ENCODE results near the gene ADAM23.

The ADAM23 gene

DNA sequence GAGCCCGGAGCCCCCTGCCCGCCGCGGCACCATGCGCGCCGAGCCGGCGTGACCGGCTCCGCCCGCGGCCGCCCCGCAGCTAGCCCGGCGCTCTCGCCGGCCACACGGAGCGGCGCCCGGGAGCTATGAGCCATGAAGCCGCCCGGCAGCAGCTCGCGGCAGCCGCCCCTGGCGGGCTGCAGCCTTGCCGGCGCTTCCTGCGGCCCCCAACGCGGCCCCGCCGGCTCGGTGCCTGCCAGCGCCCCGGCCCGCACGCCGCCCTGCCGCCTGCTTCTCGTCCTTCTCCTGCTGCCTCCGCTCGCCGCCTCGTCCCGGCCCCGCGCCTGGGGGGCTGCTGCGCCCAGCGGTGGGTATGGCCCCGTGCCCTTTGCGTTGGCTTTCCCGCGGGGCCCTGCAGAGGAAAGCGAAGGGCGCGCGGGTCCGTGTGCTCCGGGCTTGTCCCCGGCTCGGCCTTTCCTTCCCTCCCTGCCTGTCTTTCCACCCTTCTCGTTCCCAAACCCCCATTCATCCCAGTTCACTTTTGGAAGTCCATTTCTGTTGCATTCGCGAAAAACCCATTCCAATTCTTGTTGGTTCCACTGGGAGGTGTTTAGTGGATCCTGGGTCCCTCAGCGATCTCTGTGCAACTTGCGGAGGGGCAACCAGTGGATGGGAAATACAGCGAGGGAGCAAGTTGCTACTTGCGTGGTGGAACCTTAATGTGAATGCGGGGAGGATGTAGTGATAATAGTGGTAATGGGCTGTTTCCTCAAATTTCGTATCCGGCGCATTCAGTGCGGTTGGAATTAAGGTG is 599 bp downstream of the ADAM23 start:
- no peak for DNase-seq

DNA sequence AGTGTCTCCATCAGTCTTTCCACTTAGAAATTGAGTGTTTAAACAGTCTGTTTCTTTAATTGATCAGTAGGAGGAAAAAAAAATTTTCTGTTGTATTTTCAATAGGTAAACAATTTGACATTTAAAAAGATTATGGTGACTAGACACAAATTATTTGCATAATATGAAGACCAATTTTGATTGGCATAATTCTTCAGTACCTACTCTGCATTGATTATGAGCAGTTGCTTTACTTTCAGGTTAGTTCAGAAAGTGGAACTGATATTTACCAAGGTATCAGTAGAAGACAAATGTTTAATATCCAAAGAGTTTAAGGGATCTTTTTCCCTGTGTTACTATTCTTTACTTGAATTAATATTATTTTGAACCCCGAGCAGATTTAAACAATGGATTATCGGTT is 2.6 kb downstream of the ADAM23 start:
- DNase-seq: no peak

DNA sequence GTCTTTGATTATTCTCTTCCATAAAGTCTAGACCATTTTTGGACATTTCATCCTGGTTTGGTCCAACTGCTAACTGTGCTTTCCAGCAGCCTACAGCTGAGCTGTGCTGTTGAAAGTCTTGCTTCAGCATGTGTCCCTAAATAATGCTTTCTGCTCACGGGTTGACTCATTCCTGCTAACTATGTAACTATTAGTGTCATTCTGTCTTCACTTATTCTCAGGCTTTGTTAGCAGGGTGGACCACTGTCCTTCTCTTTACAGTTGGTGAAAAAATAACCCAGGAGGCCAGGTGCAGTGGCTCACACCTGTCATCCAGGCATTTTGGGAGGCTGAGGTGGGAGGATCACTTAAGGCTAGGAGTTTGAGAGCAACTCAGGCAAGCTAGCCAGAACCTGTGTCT is 8.9 kb downstream of the ADAM23 start:
- DNase-seq: no peak

DNA sequence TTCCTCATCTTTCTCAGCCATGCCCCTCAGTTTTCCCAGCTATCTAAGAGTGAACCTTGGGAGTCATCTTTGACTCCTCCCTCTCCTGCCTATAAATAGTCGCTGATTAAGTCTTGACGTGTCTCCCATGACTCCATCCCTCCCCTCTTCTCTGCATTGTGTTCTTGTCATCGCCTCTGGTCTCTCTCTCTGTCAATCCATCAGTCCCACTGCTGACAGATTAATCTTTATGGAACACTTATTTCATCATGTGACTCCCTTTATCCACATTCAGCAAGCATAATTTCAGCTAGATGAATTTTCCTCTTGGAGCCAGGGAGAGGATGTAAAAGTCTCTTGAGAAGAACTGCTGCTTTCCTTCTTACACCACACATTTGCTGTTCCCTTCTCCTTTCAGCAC is 9.4 kb downstream of the ADAM23 start:
- no peak for DNase-seq

GRCh38 chr2:206456078-206456754 is 12.9 kb downstream of the ADAM23 start:
- no peak for DNase-seq

DNA sequence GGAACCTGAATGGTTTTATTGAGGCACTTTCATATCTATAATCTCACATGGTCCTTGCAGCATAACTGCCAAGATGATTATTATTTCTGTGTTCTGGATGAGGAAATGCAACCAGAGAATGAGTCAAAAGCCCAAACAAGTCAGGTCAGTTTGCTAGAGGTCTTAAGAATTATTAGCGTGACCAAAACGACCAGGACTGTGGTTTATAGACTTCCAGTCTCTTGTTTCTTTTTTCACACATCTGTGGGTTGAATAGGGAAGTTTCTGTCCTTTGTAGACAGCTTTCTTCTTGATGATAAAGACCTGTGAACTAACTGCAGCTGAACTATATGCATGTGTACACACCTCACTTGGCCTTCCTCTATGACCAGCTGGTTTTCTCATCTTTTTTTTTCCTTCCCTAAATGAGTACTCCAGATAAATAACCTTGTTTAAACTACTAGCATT is 13.9 kb downstream of the ADAM23 start:
- no peak for DNase-seq

DNA sequence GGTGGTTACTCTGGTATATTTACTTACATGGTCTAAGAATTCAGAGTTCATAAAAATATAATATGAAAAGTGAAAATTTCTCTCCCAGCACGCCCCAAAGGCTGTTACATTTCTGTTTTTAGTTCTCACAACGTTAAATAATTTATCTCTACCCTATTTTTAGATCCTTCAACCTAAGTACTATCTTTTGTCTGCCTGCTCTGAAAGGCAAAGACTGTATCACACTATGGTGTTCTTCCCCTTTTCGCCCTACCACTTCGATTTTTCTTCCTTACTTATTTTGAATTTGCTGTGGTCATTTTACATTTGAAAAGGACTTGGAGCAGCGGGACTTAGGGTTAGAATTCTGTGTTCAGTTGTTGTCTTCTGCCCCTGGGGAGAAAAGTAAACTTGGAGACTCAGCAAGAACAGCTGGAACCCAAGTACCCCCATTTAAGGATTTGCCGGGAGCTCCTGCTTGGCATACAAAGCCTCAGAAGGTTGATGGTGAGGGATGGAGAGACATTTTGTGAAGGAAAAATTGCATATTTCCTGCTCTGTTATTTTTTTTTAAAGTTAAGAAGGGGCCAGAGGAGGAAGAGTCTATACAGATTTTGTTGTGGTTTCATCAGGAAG is 19.0 kb downstream of the ADAM23 start:
- DNase-seq: no peak

DNA sequence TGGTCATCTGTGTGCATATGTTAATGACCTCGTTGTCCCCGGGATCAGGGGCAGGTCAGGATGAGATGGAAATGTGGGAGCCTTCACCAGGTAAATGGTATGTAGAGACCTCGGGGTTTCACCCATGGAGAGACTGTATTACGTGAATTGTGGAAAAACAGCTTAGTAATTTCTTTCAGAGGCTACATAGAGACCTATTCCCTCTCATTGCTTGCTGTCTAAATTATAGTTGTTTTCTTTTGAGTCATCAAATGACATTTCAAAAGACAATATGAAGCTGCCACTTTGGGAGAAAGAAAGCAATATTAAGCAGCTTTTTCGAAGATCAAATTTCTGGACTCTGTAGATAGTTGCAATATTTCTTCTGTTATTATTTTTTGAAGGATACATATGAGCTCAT is 20.4 kb downstream of the ADAM23 start:
- DNase-seq: no peak

- DNase-seq: no peak
Observed at GRCh38 chr2:206464597-206464996, 21.3 kb downstream of the ADAM23 start.

DNA sequence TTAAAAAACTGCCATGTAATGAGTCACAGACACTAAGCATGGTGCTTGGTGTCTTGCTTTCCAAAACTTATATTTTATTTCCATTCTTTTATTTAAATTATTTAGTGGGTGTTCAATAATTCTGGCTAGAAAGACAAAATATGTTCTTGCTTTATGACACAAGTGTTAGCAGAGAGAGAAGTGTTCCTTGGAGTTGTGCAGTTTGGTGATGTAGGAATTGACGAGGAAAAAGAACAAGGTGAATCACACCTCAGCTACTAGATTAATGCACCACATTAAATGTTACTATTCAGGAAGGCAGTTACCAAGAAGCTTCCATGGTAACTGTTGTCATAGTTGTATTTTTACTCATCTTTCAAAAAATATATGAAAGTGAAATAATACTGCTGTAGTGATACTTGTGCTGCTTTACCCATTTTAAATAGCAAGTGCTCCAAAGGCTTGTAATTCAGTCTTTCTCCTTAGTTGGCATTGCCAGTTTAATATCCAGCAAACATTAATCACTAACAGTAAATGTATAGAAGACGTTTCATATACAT is 28.3 kb downstream of the ADAM23 start:
- no peak for DNase-seq

DNA sequence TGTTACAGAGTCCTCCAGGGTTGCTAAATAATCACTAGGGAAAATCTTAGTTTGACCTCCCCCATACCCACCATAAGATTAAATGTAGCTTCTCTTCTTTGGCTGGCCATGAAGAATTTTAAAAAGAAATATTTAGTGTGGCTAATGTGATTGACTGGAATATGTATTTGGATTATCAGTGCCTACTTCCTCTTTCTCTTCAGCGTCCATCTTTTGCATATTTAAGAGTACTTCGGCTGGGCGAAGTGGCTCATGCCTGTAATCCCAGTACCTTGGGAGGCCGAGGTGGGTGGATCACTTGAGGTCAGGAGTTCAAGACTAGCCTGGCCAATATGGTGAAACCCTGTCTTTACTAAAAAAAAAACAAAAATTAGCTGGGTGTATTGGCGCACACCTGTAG is 28.8 kb downstream of the ADAM23 start:
- no peak for DNase-seq

DNA sequence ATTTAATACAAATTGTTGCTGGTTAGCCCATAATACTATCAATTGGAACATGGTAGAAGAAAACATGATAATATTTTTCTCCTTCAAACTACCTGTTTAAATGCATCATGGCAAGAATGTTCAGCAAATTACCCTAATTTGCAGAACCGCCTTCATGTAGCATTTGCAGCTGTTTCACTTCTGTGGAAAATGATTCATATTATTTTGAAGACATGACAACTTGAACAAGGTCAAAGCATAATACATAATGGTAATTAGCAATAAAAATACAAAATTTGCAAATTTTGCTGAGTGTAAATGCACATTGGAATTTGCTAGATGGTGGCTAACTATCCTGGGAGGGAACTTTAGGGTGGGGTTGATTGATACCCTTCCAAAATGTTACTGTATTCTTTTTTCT is 30.8 kb downstream of the ADAM23 start:
- no peak for DNase-seq

DNA sequence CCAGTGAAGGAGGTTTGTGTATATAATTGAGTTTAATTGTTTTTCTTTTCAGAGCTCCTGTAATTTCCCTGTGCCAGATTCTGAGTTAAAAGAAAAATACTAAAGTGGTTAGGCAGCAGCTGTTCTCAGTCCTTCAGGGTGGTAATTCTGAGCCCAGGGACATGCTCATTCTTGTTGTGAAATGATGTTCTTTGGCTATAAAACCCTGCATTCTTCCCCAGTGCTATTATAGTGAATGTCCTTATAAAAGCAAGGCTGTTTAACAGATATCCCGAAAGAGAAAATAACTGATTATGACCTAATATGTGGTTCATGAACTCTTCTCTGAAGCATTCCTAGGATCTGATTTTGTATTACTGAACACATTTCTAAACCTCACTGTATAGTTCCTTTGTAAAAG is 34.0 kb downstream of the ADAM23 start:
- no peak for DNase-seq

GRCh38 chr2:206478340-206478739 is 35.0 kb downstream of the ADAM23 start:
- no peak for DNase-seq

GRCh38 chr2:206480161-206480560 is 36.8 kb downstream of the ADAM23 start:
- DNase-seq: no peak

- no peak for DNase-seq
Observed at GRCh38 chr2:206480620-206481019, 37.3 kb downstream of the ADAM23 start.

- DNase-seq: no peak
Observed at GRCh38 chr2:206481056-206481455, 37.7 kb downstream of the ADAM23 start.

DNA sequence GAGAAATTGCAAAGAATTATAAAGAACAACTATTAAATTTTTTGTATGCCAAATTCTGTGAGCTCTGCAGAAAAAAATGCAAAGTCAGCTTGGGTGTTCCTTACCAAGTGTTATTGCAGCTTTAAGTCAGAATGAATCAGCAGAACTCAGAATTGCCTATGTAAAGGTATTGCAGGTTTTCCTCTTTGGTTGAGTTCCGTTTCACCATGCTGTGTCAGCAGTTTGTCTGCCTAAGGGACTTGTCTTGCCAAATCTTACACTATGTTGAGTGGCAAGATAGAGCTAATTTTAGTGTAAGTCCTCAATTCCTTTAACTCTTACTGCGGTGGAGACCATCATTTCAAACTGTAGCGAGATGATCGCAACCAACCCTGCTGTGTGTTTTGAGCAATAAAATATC is 38.8 kb downstream of the ADAM23 start:
- no peak for DNase-seq

- no peak for DNase-seq
Observed at GRCh38 chr2:206482633-206483032, 39.3 kb downstream of the ADAM23 start.

- DNase-seq: no peak
Observed at GRCh38 chr2:206488053-206488452, 44.7 kb downstream of the ADAM23 start.

GRCh38 chr2:206488623-206489022 is 45.3 kb downstream of the ADAM23 start:
- DNase-seq: no peak

DNA sequence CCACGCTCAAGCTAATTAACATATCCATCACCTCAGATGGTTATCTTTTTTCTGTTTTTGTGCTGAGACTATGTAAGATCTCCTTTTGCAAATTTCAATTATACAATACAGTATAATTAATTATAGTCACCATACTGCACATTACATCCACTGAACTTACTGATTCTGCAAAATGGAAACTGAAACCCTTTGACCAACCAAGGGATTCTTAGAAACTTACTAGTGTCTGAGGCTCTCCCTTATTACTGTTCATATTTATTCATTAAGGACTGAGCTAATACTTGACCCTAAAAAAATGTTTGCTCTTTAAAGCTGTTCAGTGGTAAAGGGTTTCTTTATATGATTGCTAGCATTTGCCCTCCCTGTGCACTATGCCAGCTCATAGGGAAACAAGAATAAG is 50.7 kb downstream of the ADAM23 start:
- DNase-seq: no peak

- no peak for DNase-seq
Observed at GRCh38 chr2:206502729-206503128, 59.4 kb downstream of the ADAM23 start.

- no peak for DNase-seq
Observed at GRCh38 chr2:206511283-206511682, 68.0 kb downstream of the ADAM23 start.
